Sciatic nerve (tissue), 2 donors: Measurements from ENCODE around the gene PPP2R5A. TPM values are rescaled to one million over a fixed set of nuclear protein-coding genes. Genes with fewer than 3 reads are reported as not detected.
A peak's percentile ranks its signal among the peaks of the same experiment; 100 is the strongest.

Experiments used
- ATAC-seq: fragments of 200-7000 bp; cut with Tn5 transposase; one replicate; pipeline ENCODE4 v1.9.1; 2020; ENCODE audit warnings: mild to moderate bottlenecking, moderate library complexity
- DNase-seq: peaks from one replicate; pipeline ENCODE4 v3.0.0-alpha.2; 2020; ENCODE audit warnings: low spot score
- intact Hi-C: fragments of 100-400 bp; cut with DNase I; formaldehyde crosslinking; loops from one replicate; pipeline ENCODE4 v1.14.2; 2022
- total RNA-seq: library from RNA; stranded (reverse); fragmentation: NEBNext Ultra II Directional; extraction: Animal tissue kit (Norgen Biotek cat#: 25700); gene quantifications from one replicate; pipeline ENCODE4 v1.2.1, GENCODE V29; 2021
- donor health status: DM: no; HTN: no; CAD: no.
- donor health status: DM: no; HTN: no; CAD: no.

Gene PPP2R5A
- total RNA-seq, 1 donor from 2014 or later: 39.1 TPM

DNA sequence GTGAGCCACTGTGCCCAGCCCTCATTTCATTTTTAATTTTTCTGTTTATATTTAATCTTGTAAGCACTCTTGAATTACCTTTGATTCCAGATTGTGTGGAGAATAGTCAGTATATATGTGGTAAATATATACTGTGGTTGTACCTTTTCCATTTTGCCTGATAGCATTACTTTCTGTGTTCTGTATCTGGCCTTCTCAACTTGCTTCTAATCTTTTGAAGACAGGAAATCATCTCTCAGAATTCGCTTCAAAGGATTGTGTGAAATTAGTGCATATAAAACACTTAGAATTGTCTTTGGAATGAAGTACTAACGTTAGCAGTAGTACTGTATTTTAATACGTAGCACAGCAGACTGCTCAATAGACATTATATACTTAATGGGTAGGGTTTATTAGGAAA, 37.9 kb downstream of the PPP2R5A start:
- intact Hi-C loops: no loop called here
- DNase-seq (no peak), ATAC-seq (no peak)

DNA sequence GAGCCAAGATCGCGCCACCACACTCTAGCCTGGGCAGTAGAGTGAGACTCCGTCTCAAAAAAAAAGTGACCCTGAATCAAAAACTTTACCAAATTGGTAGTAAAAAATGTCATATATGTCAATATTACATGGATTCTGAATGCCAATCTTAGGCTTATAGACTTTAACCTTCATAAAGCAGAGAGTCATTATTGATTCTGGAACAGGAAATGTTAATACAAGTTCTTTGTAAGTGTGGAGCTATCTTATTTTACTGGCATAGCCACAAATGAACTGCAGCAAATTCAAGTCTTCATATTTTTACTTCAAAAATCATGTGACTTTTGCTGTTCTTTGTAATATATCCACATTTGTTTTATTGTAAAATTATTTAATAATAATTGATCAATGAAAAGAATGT, 41.3 kb downstream of the PPP2R5A start:
- ATAC-seq: no peak
- intact Hi-C loops: no loop called here
- no peak for DNase-seq

DNA sequence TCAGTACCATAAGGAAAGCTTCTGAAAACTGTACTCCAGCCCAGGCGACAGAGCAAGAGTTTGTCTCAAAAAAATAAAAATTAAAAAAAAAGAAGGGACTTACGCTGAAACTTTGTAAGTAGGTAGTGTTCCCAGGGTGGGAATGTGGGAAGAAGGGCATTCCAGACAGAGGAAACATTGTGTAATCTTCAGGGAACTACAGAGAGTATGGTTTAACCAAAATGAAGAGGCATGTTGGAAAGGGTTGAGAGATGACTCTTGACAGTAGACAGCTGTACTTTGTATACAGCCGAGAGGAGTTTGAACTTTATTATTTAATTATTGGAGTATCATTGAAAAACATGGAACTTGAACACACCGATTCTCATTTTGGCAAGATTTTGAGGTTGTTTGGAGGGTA, 43.0 kb downstream of the PPP2R5A start:
- intact Hi-C loops: no loop called here

DNA sequence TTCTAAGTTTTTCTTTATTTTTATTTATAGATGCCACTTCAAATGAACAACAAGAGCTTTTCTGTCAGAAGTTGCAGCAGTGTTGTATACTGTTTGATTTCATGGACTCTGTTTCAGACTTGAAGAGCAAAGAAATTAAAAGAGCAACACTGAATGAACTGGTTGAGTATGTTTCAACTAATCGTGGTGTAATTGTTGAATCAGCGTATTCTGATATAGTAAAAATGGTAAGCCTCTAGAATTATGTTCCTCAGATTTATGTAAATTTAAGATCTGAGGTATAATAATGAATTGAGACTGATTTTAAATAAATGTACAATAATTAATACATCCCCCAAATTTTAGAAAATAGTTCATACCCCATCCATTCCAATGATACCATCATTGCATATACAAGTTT, 43.9 kb downstream of the PPP2R5A start:
- DNase-seq (no peak), ATAC-seq (no peak)
- intact Hi-C loops: no loop called here

More for the DNA sequence above, 43.0 kb downstream of the PPP2R5A start:
- DNase-seq (no peak), ATAC-seq (no peak)

DNA sequence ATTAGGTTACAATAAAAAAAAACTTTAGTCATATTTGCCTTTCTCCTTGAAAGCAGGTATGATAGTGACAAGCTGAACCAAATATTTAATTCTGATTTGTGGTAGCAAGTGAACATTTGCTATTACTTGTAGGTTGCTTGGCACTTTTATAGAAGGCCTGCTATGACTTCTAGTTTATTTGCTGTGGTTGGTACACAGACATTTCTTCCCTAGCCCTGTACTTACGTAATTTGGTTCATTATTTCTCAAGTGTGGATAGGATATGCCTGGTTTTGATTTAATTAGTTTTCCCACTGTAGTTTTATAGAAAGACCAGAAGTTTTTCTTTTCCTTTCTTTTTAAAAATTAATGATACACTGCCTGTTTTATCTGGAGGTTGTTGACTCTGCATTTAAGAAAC, 55.9 kb downstream of the PPP2R5A start:
- no peak for DNase-seq
- ATAC-seq: no peak
- intact Hi-C loops: no loop called here

DNA sequence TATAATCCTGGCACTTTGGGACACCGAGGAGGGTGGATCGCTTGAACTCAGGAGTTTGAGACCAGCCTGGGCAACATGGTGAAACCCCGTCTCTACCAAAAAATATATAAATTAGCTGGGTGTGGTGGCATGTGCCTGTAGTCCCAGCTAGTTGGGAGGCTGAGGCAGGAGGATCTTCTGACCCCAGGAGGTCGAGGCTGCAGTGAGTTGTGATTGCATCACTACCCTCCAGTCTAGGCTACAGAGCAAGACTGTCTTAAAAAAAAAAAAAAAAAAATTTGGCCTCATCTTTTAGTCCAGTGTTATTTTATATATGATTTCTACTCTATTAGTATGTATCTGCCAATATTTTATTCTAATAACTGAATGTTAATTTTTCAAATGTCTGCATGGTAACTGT, 59.7 kb downstream of the PPP2R5A start:
- DNase-seq (no peak), ATAC-seq (no peak)
- intact Hi-C loops: no loop called here

DNA sequence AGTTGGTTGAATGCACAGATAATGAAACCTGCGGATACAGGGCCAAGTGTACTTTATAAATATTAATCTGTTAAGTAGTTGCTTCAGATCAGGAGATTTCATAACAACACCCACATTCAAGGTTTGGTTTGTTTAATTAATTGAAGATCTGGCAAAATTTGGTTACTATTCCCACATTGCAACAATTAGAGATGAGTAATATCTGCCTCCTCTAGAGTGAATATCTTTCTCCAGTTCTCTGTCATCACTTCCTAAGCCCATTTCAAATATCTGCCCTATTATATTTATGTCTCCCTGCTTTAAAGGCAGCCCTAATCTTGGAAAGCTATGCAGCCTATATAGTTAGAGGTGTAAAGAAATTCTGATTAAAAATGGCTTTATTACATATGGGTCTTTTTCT, 61.4 kb downstream of the PPP2R5A start:
- intact Hi-C loops: no loop called here
- DNase-seq: no peak
- no peak for ATAC-seq

DNA sequence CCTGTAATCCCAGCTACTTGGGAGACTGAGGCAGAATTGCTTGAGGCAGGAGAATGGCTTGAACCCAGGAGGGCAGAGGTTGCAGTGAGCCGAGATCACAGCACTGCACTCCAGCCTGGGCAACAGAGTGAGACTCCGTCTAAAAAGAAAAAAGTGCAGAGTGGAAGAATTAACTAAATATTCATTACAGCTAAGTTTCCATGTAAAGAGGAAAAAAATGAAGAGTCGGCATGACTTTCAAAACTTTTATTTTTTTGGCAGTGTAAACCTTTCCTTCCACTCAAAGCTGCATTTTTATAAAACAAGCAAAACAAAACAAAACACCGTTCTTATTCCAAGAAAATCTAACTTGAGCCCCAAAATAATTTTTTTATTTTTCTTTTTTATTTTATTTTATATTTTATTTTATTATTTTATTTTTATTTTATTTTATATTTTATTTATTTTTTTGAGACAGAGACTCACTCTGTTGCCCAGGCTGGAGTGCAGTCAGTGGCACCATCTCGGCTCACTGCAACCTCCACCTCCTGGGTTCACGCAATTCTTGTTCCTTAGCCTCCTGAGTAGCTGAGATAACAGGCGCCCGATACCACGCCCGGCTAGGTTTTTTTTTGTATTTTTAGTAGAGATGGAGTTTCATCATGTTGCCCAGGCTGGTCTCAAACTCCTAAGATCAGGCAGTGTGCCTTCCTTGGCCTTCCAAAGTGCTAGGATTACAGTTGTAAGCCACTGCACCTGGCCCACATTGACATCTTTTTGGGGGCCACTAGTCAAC, 66.6 kb downstream of the PPP2R5A start:
- ATAC-seq (no peak), DNase-seq (no peak)
- intact Hi-C loops: no loop called here

DNA sequence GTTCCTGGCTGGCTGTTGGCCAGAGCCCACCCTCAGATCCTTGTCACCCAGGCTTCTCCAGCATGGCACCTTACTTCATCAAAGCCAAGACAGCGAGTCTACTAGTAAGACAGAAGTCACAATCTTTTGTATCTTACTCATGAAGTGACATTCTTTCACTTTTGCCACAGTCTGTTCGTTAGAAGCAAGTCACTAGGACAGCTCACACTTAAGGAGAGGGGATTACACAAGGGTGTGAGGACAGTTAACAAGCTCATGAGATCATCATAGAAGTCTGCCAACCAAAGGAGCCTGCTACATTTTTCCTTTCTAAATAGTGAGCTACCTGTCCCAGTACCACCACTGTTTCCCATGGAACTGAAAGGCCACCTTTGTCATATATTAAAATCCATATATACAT, 68.0 kb downstream of the PPP2R5A start:
- intact Hi-C loops: no loop called here
- DNase-seq (no peak), ATAC-seq (no peak)

DNA sequence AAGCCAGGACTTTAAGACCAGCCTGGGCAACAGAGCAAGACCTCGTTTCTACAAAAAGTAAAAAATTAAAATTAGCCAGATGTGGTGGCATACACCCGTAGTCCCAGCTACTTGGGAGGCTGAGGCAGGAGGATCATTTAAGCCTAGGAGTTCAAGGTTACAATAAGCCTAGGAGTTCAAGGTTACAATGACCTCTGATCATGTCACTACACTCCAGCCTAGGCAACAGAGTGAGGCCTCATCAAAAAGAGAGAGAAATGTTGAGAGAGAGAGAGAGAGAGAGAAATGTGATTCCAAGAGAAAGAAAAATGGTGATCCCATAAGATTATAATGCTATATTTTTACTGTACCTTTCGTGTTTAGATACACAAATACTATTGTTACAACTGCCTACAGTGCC, 69.3 kb downstream of the PPP2R5A start:
- intact Hi-C loops: no loop called here
- no peak for ATAC-seq
- DNase-seq: no peak

DNA sequence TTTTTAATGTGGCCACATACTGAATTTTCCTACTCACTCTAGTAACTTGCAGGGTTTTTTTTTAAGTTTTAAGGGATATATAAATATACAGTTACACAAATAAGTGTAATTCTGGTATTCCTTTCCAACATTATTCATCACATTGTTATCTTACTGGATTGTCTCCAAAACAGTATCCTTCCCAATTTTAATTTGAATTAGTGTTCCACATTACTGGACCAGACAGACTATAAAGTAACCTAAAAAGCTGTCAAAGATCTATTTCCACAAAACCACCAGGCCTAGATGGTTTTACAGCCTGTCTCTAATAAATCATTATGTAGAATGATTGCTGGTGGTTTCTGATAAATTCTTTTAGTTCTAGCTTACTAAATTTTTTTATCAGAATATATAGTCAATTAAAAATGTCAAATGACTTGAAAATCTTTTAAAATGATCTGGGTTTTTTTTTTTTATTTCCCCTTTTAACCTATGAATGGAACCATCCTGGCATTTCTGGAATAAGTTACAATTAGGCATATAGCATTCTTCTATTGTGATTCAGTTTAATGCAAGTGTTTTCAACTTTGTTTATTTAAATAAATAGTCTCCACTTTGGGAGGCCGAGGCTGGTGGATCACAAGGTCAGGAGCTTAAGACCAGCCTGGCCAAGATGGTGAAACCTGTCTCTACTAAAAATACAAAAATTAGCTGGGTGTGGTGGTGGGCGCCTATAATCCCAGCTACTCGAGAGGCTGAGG, 70.2 kb downstream of the PPP2R5A start:
- no peak for ATAC-seq
- intact Hi-C loops: no loop called here
- no peak for DNase-seq

DNA sequence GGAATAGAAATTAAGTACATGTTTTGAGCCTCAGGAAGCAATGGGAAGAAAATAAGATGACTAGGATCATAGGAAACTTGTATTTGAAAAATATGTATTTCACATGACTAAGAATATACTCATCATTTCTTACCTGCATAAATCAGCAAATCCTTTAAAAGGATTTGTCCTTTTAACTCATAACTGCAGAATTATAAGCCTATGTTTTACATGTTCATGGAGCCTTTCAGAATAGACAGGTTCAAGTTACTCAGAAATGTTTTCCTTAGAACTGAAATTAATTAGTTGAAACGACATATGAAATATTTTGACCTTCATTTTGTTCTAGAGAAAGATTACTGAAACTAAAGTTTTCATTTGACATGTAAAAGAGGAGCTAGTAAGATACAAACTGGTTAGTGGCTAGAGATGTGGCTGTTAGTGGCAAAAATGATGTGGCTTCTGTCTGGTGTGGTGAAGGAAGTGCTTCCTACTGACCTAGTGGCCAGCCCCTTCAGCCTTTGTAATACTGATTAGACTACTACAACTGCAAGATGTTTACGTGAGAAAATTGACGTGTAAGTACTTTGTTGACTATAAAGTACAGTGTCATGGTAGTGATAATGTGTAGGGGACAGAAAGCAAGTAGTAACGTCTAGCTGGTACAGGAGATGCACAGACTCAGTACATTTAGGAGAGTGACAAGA, 74.7 kb downstream of the PPP2R5A start:
- intact Hi-C loops: no loop called here
- ATAC-seq (no peak), DNase-seq (no peak)

DNA sequence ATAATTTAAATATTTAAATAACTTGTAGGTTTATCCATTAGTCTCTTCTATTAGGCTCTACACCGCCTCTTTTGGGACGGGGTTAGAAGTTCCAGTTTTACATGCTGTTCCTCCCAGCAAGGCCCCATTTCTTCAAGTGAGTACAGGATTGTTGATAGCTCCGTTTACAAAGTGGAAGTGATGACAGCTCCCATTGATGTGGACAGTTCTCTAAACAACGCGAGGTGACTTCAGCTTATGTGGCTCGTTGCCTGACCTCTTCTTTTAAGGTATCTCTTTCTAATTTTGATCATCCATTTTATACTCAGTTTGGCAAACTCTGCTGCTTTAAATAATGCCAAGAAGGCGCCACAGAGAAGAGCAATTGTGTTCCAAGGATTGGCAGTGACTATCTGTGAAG, 79.8 kb downstream of the PPP2R5A start:
- DNase-seq (no peak), ATAC-seq (no peak)
- intact Hi-C loops: no loop called here

DNA sequence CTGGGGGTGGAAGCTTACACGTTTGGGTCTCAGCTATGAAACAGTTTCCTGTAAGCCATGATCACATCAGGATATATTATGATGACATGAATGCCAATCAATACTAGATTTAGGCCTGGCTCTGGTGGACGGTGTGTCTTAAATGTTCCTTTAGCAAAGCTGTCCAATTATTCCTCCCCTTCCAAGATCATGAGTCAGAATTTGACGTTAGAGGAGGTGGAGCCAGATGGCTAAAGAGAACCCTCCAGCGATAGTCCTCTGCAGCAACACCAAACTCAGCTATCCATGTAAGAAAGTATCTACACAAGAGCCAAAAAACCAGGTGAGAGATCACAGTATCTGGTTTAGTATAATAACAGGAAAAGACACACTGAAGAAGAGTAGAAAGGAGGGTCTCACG, 81.7 kb downstream of the PPP2R5A start:
- DNase-seq (no peak), ATAC-seq (no peak)
- intact Hi-C loops: no loop called here

DNA sequence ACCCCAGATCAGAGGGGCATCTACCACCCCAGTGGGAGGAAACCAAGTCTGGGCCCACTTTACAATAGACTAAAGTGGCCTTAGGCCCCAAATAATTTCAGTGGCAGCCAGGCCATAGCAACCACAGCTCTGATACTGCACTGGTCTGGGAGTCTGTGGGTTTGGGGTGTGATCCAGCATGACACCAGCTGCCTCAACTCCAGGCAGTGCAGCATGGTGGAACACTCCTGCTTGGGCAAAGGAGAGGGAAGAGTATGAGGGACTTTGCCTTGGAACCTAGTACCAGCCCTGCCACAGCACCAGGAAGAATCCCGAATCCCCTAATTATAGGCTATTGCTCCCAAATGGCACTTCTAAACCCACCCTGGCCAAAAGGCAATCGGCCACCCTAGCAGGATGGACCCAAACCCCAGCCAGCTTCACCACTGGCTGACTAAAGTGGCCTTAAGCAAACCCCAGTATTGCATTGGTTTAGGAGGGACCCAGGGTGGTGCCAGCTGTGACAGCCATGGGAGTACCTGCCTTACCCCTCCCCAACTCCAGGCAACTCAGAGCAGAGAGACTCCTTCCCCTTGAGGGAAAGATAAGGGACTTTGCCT, 82.4 kb downstream of the PPP2R5A start:
- intact Hi-C loops: no loop called here
- ATAC-seq: peak; percentile 17
- DNase-seq: no peak

DNA sequence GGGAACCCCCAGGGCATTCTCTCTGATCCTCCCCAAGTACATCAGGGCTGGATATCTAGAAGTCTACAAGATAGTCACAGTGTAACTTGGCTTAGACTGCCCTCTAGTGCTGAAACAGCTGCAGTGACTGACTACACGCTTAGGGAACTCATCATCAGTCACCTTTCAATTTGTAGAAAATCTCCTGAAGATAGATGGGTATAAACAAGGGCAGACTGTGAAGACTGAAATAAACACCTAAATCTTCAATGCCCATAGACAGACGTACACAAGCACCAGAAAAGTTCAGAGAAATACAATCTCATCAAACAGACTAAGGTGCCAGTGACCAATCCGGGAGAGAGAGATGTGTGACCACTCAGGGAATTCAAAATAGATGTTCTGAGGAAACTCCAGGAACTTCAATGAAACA, 82.9 kb downstream of the PPP2R5A start:
- DNase-seq (no peak), ATAC-seq (peak; percentile 81)
- intact Hi-C loops: no loop called here

DNA sequence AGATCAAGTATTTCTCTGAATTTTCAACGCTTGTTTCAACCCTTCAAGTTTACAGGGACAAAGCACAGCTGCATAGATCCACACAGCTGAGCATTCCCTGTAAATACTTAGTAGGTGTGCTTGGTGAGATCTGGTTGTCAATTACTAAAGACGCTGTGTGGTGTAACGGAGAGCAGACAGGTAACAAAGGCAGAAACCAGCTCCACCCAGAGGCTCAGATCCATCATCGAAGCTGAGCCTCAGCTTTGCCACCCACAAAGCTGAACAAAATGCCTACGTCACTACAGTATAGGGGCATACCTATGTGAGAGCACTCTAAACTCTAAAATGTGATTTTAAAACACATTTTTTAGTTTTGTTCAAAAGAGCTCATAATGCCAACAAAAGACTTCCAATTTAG, 90.8 kb downstream of the PPP2R5A start:
- no peak for DNase-seq
- ATAC-seq: no peak
- intact Hi-C loops: no loop called here

DNA sequence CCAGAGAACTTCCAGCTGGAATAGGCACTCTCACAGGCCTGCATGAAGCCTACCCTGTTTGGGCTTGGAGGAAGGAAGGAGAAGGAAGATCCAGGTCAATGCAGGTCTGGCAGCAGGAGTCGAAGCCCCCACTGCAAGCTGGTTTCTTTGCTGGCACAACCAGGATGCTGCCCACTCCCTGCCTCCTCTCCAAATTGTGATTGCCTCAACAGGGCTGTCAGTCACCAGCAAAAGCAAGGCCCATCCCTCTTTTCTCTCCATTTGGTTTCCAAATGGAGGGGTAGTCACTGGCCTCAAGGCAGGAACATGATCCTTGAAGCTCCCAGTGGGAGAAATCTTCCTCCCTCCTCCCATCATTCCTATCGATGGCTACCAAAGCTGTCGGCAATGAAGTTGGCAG, 92.4 kb downstream of the PPP2R5A start:
- no peak for ATAC-seq
- no peak for DNase-seq
- intact Hi-C loops: no loop called here

DNA sequence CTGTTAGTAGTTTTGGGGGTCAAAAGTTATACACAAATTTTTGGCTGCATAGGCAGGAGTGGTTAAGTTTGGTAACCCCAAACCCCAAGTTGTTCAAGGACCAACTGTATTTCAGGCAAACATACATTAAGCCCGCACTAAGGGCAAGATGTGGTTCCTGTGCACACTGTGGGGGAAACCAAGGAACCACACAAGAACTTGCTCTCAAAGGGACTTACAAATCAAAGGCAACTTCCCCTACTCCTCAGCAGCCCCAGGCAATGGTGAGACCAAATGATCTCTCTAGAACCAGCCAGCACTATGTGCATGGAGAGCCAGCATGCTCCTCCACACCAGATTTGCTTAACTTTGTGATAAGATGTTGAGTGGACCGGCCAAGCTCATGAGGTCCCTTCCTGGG, 94.2 kb downstream of the PPP2R5A start:
- ATAC-seq (no peak), DNase-seq (no peak)
- intact Hi-C loops: no loop called here
